Liver (tissue), 3 donors: Measurements from ENCODE around the gene CD19.

ENCODE experiments used
- GABPA ChIP-seq, 2 donors: IDR thresholded peaks in 1 of 2; conservative IDR thresholded peaks in 1 of 2; 2 replicates each; pipeline ENCODE4 v1.6.1; 2016; ENCODE audit warnings: antibody characterized with exemption in 2 of 2, mild to moderate bottlenecking in 1 of 2, moderate library complexity in 1 of 2
- JUND ChIP-seq, 2 donors: IDR thresholded peaks; 2 replicates each; pipeline ENCODE4 v1.6.1; 2016; ENCODE audit warnings: antibody characterized with exemption in 2 of 2
- YY1 ChIP-seq: IDR thresholded peaks from 2 replicates; pipeline ENCODE4 v1.6.1; 2016; ENCODE audit warnings: antibody characterized with exemption, mild to moderate bottlenecking
- TF ChIP-seq, protein P1 (sequence below): fragments of 150-350 bp; IDR thresholded peaks from 2 replicates; pipeline ENCODE4 v1.5.1; 2017; ENCODE audit warnings: improper control_type of control experiment, low read depth, low read length; ENCODE audit not compliant: missing input control
- TF ChIP-seq, protein P2 (sequence below): IDR thresholded peaks from 2 replicates; pipeline ENCODE4 v1.6.1; 2016; ENCODE audit warnings: antibody characterized with exemption
- donor health status: healthy.
- donor health status: healthy.

DNA sequence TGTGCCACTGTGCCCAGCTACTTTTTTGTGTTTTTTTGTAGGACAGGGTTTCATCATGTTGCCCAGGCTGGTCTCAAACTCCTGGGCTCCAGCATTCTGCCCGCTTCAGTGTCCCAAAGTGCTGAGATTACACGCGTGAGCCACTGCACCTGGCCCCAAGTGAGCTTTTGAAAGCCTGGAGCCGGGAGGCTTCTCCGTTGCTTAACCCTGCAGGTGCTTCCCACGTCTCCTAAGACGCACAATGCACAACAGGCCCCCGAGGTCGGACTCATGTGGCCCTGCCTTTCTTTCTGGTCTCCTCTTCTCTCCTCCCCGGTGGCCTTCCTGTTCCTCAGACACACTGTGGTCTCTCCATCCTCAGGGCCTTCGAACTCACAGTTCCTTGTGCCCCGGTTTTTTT is 19.2 kb upstream of the CD19 start:
- TF ChIP-seq, protein P1, sequence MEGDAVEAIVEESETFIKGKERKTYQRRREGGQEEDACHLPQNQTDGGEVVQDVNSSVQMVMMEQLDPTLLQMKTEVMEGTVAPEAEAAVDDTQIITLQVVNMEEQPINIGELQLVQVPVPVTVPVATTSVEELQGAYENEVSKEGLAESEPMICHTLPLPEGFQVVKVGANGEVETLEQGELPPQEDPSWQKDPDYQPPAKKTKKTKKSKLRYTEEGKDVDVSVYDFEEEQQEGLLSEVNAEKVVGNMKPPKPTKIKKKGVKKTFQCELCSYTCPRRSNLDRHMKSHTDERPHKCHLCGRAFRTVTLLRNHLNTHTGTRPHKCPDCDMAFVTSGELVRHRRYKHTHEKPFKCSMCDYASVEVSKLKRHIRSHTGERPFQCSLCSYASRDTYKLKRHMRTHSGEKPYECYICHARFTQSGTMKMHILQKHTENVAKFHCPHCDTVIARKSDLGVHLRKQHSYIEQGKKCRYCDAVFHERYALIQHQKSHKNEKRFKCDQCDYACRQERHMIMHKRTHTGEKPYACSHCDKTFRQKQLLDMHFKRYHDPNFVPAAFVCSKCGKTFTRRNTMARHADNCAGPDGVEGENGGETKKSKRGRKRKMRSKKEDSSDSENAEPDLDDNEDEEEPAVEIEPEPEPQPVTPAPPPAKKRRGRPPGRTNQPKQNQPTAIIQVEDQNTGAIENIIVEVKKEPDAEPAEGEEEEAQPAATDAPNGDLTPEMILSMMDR, result no peak
- TF ChIP-seq, protein P2, sequence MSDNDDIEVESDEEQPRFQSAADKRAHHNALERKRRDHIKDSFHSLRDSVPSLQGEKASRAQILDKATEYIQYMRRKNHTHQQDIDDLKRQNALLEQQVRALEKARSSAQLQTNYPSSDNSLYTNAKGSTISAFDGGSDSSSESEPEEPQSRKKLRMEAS, result no peak
- TF ChIP-seq GABPA (IDR thresholded peaks at IDR 0.05 in 1 of 2, conservative IDR thresholded peaks at IDR 0.05 in 1 of 2) (no peak), JUND (IDR thresholded peaks at IDR 0.05) (no peak), YY1 (no peak)
